Heart left ventricle (tissue), 13 donors: ENCODE measurements around the gene IL1RAPL1.

ENCODE experiments used
- POLR2A ChIP-seq, 2 donors: fragments of 450-650 bp; IDR thresholded peaks; one replicate each; pipeline ENCODE4 v1.6.1; 2017; ENCODE audit warnings: antibody characterized with exemption in 2 of 2, mild to moderate bottlenecking in 2 of 2, moderate library complexity in 2 of 2
- TF ChIP-seq, protein P1 (sequence below), 12 donors: fragments of 200-600 bp; sonication (generic) in 4 of 12; IDR thresholded peaks; one replicate each; pipeline versions ENCODE4 v1.5.0 to v1.8.0; 2018 to 2022; ENCODE audit warnings: antibody characterized with exemption in 12 of 12, mild to moderate bottlenecking in 5 of 12
- donor health status: ischemic (EF 13 %, LVEDD 7.1; RV severe dilation, severe dysfunction).
- donor health status: DM: no; HTN: yes; CAD: no.
- donor health status: DM: no; HTN: no; CAD: no.
- donor health status: ischemic (EF 25% LVEDD 6.9; RV normal size, moderate dysfunction).
- donor health status: ischemic (EF 25% LVEDD 5.7; RV mildly dilated, moderate dysfunction).
- donor health status: ischemic (EF 35%, LVEDD 5.7; RV mildly dilated, moderate dysfunction).
- donor health status: nonischemic (EF 11% LVEDD 7.7; RV severe dilation, severe dysfunction).
- donor health status: DM: yes; HTN: yes; CAD: no.
- donor health status: PGD.
- donor health status: ischemic (EF 29% LVEDD 5.4; RV normal size, mild dysfunction).
- donor health status: nonischemic (EF 23%, LVEDD 6.1; RV moderate dilation, normal function).

DNA sequence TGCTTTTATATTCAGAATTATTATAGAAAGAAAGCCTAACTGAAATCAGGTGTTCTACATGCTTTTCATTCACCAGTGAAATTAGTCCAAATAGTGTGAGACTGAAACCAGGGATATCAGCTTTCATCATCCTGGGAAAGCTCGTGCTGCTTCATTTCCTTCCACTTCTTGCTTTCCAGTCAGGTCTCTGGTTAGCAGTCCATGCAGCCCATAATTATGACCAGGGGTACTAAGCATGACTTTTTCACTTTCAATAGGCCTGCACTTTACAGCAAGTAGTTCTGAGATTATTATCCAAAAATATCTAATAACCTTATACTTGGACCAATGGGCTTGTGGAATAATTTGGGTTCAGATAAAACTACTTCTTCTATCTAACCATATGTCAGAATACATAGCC, 954.9 kb downstream of the IL1RAPL1 start:
- TF ChIP-seq, protein P1, sequence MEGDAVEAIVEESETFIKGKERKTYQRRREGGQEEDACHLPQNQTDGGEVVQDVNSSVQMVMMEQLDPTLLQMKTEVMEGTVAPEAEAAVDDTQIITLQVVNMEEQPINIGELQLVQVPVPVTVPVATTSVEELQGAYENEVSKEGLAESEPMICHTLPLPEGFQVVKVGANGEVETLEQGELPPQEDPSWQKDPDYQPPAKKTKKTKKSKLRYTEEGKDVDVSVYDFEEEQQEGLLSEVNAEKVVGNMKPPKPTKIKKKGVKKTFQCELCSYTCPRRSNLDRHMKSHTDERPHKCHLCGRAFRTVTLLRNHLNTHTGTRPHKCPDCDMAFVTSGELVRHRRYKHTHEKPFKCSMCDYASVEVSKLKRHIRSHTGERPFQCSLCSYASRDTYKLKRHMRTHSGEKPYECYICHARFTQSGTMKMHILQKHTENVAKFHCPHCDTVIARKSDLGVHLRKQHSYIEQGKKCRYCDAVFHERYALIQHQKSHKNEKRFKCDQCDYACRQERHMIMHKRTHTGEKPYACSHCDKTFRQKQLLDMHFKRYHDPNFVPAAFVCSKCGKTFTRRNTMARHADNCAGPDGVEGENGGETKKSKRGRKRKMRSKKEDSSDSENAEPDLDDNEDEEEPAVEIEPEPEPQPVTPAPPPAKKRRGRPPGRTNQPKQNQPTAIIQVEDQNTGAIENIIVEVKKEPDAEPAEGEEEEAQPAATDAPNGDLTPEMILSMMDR (IDR thresholded peaks at IDR 0.05), result no peak
- TF ChIP-seq POLR2A (IDR thresholded peaks at IDR 0.05), result no peak
